ENCODE measurements around the gene HLA-DOB.
A peak's percentile ranks its signal among the peaks of the same experiment; 100 is the strongest.

The HLA-DOB gene

DNA sequence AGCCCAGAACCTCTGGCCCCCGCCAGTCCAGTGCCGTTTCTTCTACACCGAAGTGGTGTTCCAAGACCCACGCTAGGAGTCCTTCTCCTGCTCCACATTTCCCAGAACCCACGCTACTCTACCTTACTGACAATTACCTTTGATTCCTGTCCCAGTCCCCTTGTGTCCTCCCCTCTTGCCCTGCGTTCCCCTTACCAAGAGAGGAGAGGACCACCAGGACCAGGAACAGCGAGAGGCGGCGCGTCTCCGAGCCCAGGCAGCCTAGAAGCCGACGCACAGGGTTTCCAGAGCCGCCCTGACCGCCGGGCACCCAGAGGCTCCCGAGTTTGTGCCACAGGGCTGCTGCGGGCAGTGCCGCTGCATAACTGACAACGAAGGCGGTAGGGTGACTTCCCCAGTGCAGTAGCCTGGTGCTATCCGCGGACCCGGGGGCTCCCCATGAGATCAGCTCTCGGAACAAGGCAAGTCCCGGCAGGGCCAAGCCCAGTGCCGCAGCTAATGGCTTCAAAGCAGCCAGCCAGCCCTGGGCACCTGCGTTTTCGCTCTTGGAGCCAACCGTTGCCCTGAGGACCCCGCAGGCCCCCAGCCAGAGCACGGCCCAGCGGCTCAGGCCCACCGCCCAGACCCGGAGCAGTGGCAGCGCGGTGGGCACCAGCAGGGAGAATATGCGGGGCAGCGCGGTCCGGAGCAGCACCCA lies 36.2 kb upstream of the HLA-DOB start:
- peak overlapping the region; percentile 79 for H3K4me3 ChIP-seq (ENCODE audit: low read depth, low read length)
- TF ChIP-seq, protein P1, sequence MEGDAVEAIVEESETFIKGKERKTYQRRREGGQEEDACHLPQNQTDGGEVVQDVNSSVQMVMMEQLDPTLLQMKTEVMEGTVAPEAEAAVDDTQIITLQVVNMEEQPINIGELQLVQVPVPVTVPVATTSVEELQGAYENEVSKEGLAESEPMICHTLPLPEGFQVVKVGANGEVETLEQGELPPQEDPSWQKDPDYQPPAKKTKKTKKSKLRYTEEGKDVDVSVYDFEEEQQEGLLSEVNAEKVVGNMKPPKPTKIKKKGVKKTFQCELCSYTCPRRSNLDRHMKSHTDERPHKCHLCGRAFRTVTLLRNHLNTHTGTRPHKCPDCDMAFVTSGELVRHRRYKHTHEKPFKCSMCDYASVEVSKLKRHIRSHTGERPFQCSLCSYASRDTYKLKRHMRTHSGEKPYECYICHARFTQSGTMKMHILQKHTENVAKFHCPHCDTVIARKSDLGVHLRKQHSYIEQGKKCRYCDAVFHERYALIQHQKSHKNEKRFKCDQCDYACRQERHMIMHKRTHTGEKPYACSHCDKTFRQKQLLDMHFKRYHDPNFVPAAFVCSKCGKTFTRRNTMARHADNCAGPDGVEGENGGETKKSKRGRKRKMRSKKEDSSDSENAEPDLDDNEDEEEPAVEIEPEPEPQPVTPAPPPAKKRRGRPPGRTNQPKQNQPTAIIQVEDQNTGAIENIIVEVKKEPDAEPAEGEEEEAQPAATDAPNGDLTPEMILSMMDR (IDR thresholded peaks at IDR 0.05; ENCODE audit: low read depth, low read length) = no peak
- TF ChIP-seq POLR2A (IDR thresholded peaks at IDR 0.05; ENCODE audit: extremely low read depth, insufficient read length) = no peak
- peak; percentile 72 for DNase-seq (ENCODE audit: low read depth)

DNA sequence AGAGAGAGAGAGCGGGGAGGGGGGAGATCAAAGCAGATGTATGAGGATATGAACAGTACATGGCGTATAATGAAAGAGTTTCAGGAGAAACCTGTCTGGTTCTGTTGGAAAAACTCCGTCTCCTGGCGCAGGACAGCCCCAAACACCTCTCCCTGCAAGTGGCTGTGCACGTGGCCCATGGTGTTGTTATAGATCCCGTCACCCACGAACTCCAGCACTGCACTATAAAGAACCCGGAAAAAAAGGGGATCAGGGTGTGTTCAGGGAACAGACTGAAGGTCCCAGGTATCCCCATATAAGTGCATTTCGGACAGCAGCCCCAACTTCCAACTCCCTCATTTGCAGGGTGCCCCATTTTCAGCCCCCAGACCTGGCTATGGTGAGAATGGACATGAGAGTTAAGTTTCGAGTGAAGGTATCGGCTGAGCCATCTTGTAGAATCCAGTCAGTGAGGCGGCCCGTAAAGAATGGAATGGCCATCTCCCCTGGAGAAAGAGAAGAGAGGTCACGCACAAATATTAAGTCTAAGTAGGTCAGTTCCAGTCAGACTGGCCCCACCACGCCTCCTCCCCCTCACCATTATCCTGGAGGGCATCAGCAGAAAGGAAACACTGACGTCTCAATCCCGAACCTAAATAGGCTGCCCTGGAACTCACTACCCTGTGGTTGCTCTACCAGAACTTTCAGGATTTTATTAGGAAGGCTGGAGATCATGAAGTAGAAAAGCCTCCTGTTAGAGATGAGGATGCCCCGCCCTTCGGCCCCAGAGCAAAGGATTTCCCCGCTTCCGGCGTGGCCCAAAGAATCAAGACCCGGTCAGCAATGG lies 35.4 kb upstream of the HLA-DOB start:
- DNase-seq (ENCODE audit: low read depth) = peak; percentile 15
- H3K4me3 ChIP-seq (ENCODE audit: low read depth, low read length) = peak overlapping the region; percentile 79
- TF ChIP-seq, protein P1 (IDR thresholded peaks at IDR 0.05; ENCODE audit: low read depth, low read length) = no peak

DNA sequence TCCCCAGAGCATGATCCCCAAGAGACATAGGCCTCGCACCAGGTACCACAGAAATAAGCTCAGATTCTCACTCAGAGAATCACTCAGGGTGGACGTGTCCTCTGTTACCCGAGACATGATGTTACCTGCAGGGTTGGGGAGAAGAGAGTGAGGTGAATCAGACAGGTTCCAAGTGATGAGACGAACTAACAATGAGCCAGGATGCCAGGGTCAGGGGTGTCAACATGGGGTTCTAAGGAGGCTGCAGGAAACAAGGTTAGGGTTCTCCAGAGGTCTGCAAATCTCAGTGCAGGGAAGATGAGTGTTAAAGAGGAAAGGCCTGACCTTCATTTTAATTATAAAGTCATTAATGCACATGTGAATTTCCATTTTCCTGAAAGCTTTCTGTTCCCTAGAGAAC lies 34.2 kb upstream of the HLA-DOB start:
- TF ChIP-seq POLR2A (IDR thresholded peaks at IDR 0.05; ENCODE audit: extremely low read depth, insufficient read length) (no peak), MYC (IDR thresholded peaks at IDR 0.05; ENCODE audit: low read depth, low read length) (no peak)
- TF ChIP-seq, protein P1 (IDR thresholded peaks at IDR 0.05; ENCODE audit: low read depth, low read length) = no peak
- TF ChIP-seq, protein P2, sequence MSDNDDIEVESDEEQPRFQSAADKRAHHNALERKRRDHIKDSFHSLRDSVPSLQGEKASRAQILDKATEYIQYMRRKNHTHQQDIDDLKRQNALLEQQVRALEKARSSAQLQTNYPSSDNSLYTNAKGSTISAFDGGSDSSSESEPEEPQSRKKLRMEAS (IDR thresholded peaks at IDR 0.05; ENCODE audit: low read depth, low read length) = no peak
- H3K4me3 ChIP-seq (ENCODE audit: low read depth, low read length) = no peak overlapping the region
- DNase-seq (ENCODE audit: low read depth) = no peak

DNA sequence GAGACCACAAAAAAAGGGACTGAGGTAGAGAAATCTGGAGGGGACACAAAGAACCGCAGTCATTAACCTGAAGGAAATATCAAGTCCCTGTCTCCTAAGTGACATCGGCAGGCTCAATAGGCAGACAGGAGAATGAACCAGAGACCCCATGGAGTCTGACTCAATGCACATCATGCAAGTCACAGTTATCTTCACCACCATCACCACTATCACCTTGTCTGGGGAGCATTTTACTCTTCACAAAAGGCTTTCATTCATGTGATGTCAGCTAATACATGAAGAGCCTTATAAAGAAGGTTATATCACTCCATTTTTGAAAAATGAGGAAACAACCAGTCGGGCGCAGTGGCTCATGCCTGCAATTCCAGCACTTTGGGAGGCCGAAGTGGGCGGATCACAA lies 32.3 kb upstream of the HLA-DOB start:
- DNase-seq (ENCODE audit: low read depth) = no peak
- TF ChIP-seq, protein P1 (IDR thresholded peaks at IDR 0.05; ENCODE audit: low read depth, low read length) = no peak
- TF ChIP-seq, protein P2 (IDR thresholded peaks at IDR 0.05; ENCODE audit: low read depth, low read length) = no peak
- TF ChIP-seq MYC (IDR thresholded peaks at IDR 0.05; ENCODE audit: low read depth, low read length) (no peak), POLR2A (IDR thresholded peaks at IDR 0.05; ENCODE audit: extremely low read depth, insufficient read length) (no peak)
- no peak overlapping the region for H3K4me3 ChIP-seq (ENCODE audit: low read depth, low read length)

DNA sequence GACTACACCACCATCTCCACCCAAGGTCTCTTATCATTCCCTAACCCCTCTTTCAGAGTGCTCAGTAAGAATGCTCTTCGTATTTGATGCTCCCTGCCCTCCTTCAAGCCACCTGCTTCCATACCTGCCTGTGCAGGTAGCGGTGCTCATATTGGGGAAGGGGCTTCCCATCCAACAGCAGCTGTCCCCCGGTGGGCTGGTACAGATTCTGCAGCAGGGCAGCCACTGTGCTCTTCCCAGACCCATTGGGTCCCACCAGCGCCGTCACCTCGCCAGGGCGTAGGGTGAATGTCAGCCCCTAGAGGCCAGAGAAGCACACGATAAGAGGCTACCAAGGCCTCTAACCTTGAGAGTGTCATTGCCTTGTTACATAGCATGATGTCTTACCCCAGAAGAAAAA lies 31.0 kb upstream of the HLA-DOB start:
- TF ChIP-seq MYC (IDR thresholded peaks at IDR 0.05; ENCODE audit: low read depth, low read length) (no peak), POLR2A (IDR thresholded peaks at IDR 0.05; ENCODE audit: extremely low read depth, insufficient read length) (no peak)
- TF ChIP-seq, protein P1 (IDR thresholded peaks at IDR 0.05; ENCODE audit: low read depth, low read length) = no peak
- TF ChIP-seq, protein P2 (IDR thresholded peaks at IDR 0.05; ENCODE audit: low read depth, low read length) = no peak
- DNase-seq (ENCODE audit: low read depth) = no peak
- H3K4me3 ChIP-seq (ENCODE audit: low read depth, low read length) = no peak overlapping the region
